SK-N-MC (cell line): ENCODE measurements around the gene ST6GALNAC3.

ENCODE experiments used
- DNase-seq: peaks from one replicate; pipeline ENCODE4 v3.0.0-alpha.2; 2011; ENCODE audit warnings: low read depth, low spot score
- H3K27ac ChIP-seq: fragments of 200-600 bp; sonication (generic); 2 replicates; pipeline ENCODE4 v1.5.1; 2016; ENCODE audit warnings: mixed run types
- H3K36me3 ChIP-seq: fragments of 200-600 bp; sonication (generic); 2 replicates; pipeline ENCODE4 v1.6.1; 2017; ENCODE audit warnings: antibody characterized with exemption, low read length, mixed read lengths; ENCODE audit not compliant: insufficient read depth
- H3K4me3 ChIP-seq: fragments of 200-600 bp; sonication (generic); 2 replicates; pipeline ENCODE4 v1.5.1; 2016
- H3K9ac ChIP-seq: fragments of 200-600 bp; sonication (generic); 2 replicates; pipeline ENCODE4 v1.8.0; 2017; ENCODE audit warnings: mixed run types, mixed read lengths; ENCODE audit not compliant: insufficient read length
- H3K9me3 ChIP-seq: fragments of 200-600 bp; sonication (generic); 2 replicates; pipeline ENCODE4 v1.6.1; 2017; ENCODE audit warnings: low read depth, mild to moderate bottlenecking, antibody characterized with exemption, low read length, moderate library complexity, mixed read lengths
- EZH2 ChIP-seq: fragments of 200-600 bp; sonication (generic); IDR thresholded peaks from one replicate; pipeline ENCODE4 v1.6.1; 2017; ENCODE audit warnings: antibody characterized with exemption
- FOXP2 ChIP-seq: optimal IDR thresholded peaks from 2 replicates; pipeline ENCODE3; 2011; ENCODE audit warnings: mild to moderate bottlenecking, moderate library complexity; ENCODE audit not compliant: insufficient read depth; ENCODE audit errors: extremely low read length, control extremely low read depth
- POLR2AphosphoS5 ChIP-seq: IDR thresholded peaks from 2 replicates; pipeline ENCODE4 v1.6.1; 2012; ENCODE audit warnings: mild to moderate bottlenecking, low read depth, low read length, borderline replicate concordance

ST6GALNAC3 gene

GRCh38 chr1:76154206-76154956 is 79.8 kb downstream of the ST6GALNAC3 start:
- peak; percentile 39 for DNase-seq
- peak overlapping the region; percentile 46 for H3K4me3 ChIP-seq
- no peak overlapping the region for H3K9ac ChIP-seq
- no peaks in the 10 kb centered on the region for H3K9me3 ChIP-seq
- no peak overlapping the region for H3K27ac ChIP-seq
- no peak for TF ChIP-seq FOXP2
- TF ChIP-seq POLR2AphosphoS5: no peak
- no peak for TF ChIP-seq EZH2
- H3K36me3 ChIP-seq: no peaks in the 10 kb centered on the region

- no peak for DNase-seq
- H3K36me3 ChIP-seq: no peaks in the 10 kb centered on the region
- H3K27ac ChIP-seq: no peak overlapping the region
- no peak overlapping the region for H3K4me3 ChIP-seq
- no peak overlapping the region for H3K9ac ChIP-seq
- no peaks in the 10 kb centered on the region for H3K9me3 ChIP-seq
- TF ChIP-seq FOXP2 (no peak), EZH2 (no peak), POLR2AphosphoS5 (no peak)
These were observed 82.4 kb downstream of the ST6GALNAC3 start for GRCh38 chr1:76156987-76157386.

GRCh38 chr1:76158126-76158525 is 83.6 kb downstream of the ST6GALNAC3 start:
- Histone ChIP-seq H3K9me3 (no peaks in the 10 kb centered on the region), H3K27ac (no peak overlapping the region), H3K36me3 (no peaks in the 10 kb centered on the region), H3K9ac (no peak overlapping the region), H3K4me3 (no peak overlapping the region)
- TF ChIP-seq POLR2AphosphoS5 (no peak), EZH2 (no peak), FOXP2 (no peak)
- DNase-seq: no peak

GRCh38 chr1:76160225-76160624 is 85.7 kb downstream of the ST6GALNAC3 start:
- no peaks in the 10 kb centered on the region for H3K9me3 ChIP-seq
- no peak overlapping the region for H3K4me3 ChIP-seq
- TF ChIP-seq EZH2: no peak
- no peak for TF ChIP-seq POLR2AphosphoS5
- TF ChIP-seq FOXP2: no peak
- no peak overlapping the region for H3K9ac ChIP-seq
- no peak overlapping the region for H3K27ac ChIP-seq
- no peaks in the 10 kb centered on the region for H3K36me3 ChIP-seq
- no peak for DNase-seq

GRCh38 chr1:76161451-76161850 is 86.9 kb downstream of the ST6GALNAC3 start:
- Histone ChIP-seq H3K9me3 (no peaks in the 10 kb centered on the region), H3K9ac (no peak overlapping the region), H3K27ac (no peak overlapping the region), H3K36me3 (no peaks in the 10 kb centered on the region), H3K4me3 (no peak overlapping the region)
- DNase-seq: no peak
- no peak for TF ChIP-seq FOXP2
- no peak for TF ChIP-seq POLR2AphosphoS5
- no peak for TF ChIP-seq EZH2

- H3K9me3 ChIP-seq: no peaks in the 10 kb centered on the region
- TF ChIP-seq POLR2AphosphoS5 (no peak), EZH2 (no peak), FOXP2 (no peak)
- H3K36me3 ChIP-seq: no peaks in the 10 kb centered on the region
- no peak overlapping the region for H3K9ac ChIP-seq
- no peak overlapping the region for H3K4me3 ChIP-seq
- no peak overlapping the region for H3K27ac ChIP-seq
- no peak for DNase-seq
These were observed 87.7 kb downstream of the ST6GALNAC3 start for GRCh38 chr1:76162254-76162653.

GRCh38 chr1:76164165-76164564 is 89.6 kb downstream of the ST6GALNAC3 start:
- Histone ChIP-seq H3K4me3 (no peak overlapping the region), H3K27ac (no peak overlapping the region), H3K9me3 (no peaks in the 10 kb centered on the region), H3K9ac (no peak overlapping the region), H3K36me3 (no peaks in the 10 kb centered on the region)
- TF ChIP-seq FOXP2 (no peak), EZH2 (no peak), POLR2AphosphoS5 (no peak)
- no peak for DNase-seq

- H3K4me3 ChIP-seq: no peak overlapping the region
- no peaks in the 10 kb centered on the region for H3K9me3 ChIP-seq
- no peak for DNase-seq
- TF ChIP-seq FOXP2 (no peak), POLR2AphosphoS5 (no peak)
- no peak overlapping the region for H3K27ac ChIP-seq
- no peak overlapping the region for H3K9ac ChIP-seq
- H3K36me3 ChIP-seq: no peaks in the 10 kb centered on the region
These were observed 95.5 kb downstream of the ST6GALNAC3 start for GRCh38 chr1:76170084-76170483.

GRCh38 chr1:76170513-76170912 is 96.0 kb downstream of the ST6GALNAC3 start:
- no peak for DNase-seq
- Histone ChIP-seq H3K27ac (no peak overlapping the region), H3K9ac (no peak overlapping the region), H3K4me3 (no peak overlapping the region), H3K9me3 (no peaks in the 10 kb centered on the region), H3K36me3 (no peaks in the 10 kb centered on the region)
- TF ChIP-seq POLR2AphosphoS5 (no peak), FOXP2 (no peak), EZH2 (no peak)
